ENCODE data around the gene C6orf89. TPM values are rescaled to one million over a fixed set of nuclear protein-coding genes. Genes with fewer than 3 reads are reported as not detected.

Gene C6orf89
- total RNA-seq, 1 donor from 2014 or later, result 57.9 TPM

DNA sequence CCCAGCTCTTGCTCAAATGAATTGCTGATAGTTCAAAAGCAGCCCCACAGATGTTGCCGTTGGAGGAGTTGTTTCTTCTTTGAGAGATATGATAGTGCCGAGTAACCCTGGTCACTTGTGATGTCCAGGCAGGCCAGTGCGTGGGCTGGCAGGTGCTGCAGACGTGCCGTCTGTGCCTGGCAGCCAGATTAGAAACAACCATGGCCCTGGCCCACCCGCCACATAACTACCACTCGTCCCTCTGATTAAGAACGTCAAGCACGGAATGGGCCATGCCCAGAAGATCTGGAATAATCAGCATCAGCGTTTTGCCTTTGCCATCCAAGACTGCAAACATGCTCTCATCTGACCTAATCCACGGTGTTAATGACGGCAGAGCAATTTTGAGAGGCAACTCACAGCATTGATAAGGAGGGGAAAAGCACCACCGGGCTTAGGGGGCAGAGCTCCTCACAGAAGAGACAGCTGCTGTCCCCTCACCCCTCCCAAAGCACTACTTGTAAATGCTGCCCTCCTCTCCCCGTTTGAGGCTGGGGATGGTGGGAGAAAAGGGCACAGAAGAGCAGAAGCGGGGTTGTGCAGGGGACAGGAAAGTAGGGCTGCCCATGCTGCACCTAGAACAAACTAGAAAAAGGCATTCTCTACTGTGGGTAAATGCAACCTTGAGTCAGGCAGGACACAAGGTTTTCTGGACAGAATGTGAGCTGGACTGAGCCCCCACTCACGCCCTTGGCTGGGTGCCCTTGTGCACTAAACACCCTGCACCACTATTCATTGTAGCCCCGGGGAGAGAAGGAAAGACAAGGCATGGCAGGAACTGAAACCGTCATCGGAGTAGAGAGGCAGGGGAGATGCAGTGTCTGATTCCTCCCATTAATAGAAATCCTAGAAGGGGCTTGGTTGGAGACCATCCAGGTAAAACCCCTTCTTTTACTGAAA is 41.3 kb upstream of the C6orf89 start:
- H3K4me1 ChIP-seq, result peaks cover 32% of the 10 kb centered on the region
- intact Hi-C loops (cut with DNase I), result loop anchor here (5.0 kb wide), 1 partner anchor 77 kb away; no protein-coding TSS in a partner anchor
- DNase-seq (peak; percentile 25), ATAC-seq (no peak)
- no peaks in the 10 kb centered on the region for H3K36me3 ChIP-seq
- no peaks in the 10 kb centered on the region for H3K27me3 ChIP-seq
- no peaks in the 10 kb centered on the region for H3K9me3 ChIP-seq
- no peak overlapping the region for H3K27ac ChIP-seq
- H3K4me3 ChIP-seq, result no peak overlapping the region
- no peak for TF ChIP-seq CTCF (IDR thresholded peaks at IDR 0.05)

DNA sequence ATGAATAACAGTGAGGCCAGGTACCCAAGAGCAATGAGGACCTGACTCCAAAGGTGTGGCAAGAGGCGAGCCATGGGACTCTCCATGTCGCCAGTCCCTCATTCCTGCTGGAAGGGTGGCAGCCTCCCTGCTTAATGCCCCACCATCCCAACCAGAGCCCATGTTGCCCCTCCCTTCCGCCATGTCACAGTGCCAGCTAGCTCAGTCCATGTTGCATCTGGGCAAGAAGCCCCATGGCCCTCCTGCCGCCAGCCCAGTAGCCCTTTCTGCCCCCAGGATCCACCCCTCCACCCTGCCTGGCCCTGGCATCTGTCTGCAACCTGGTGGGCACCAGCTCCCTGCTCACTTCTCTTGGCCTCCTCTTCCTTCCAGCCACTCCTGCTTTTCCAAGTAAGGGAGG is 40.5 kb upstream of the C6orf89 start:
- ATAC-seq (no peak), DNase-seq (peak; percentile 40)
- H3K27me3 ChIP-seq, result no peaks in the 10 kb centered on the region
- intact Hi-C loops (cut with DNase I), result loop anchor here (5.0 kb wide), 1 partner anchor 78 kb away; no protein-coding TSS in a partner anchor
- no peaks in the 10 kb centered on the region for H3K36me3 ChIP-seq
- H3K4me1 ChIP-seq, result peaks cover 35% of the 10 kb centered on the region
- H3K4me3 ChIP-seq, result no peak overlapping the region
- no peak for TF ChIP-seq CTCF (IDR thresholded peaks at IDR 0.05)
- no peaks in the 10 kb centered on the region for H3K9me3 ChIP-seq
- H3K27ac ChIP-seq, result no peak overlapping the region

- intact Hi-C loops (cut with DNase I), result loop anchor here (5.0 kb wide), 1 partner anchor 80 kb away; no protein-coding TSS in a partner anchor
- no peak for TF ChIP-seq CTCF (IDR thresholded peaks at IDR 0.05)
- no peak for ATAC-seq
- H3K4me1 ChIP-seq, result peaks cover 23% of the 10 kb centered on the region
- H3K4me3 ChIP-seq, result no peak overlapping the region
- H3K36me3 ChIP-seq, result no peaks in the 10 kb centered on the region
- no peak for DNase-seq
- H3K9me3 ChIP-seq, result no peaks in the 10 kb centered on the region
- H3K27me3 ChIP-seq, result no peaks in the 10 kb centered on the region
- no peak overlapping the region for H3K27ac ChIP-seq
Measured at GRCh38 chr6:36847152-36847551, 38.6 kb upstream of the C6orf89 start.

DNA sequence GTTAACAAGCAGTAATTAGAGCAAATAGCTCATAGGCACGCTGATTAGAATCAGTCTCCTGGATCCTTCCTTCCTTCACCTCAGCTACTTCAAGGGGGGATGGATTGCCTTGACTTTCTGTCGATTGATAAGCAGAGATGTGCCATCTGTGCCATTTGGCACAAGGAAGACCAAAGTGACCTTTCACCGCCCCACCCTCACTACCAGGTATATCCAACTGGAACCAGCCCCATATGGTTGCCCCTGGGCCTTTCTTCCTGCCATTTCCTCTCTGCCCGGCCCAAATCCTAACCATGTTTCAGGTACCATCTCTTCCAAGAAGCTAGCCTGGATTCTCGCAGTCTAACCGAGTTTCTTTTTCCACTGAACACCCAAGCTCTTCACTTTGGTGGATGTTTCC is 37.8 kb upstream of the C6orf89 start:
- intact Hi-C loops (cut with DNase I), result loop anchor here (5.0 kb wide), 1 partner anchor 81 kb away; no protein-coding TSS in a partner anchor
- Histone ChIP-seq H3K4me3 (no peak overlapping the region), H3K9me3 (no peaks in the 10 kb centered on the region), H3K27ac (no peak overlapping the region), H3K4me1 (peaks cover 23% of the 10 kb centered on the region), H3K27me3 (no peaks in the 10 kb centered on the region), H3K36me3 (no peaks in the 10 kb centered on the region)
- ATAC-seq (no peak), DNase-seq (no peak)
- TF ChIP-seq CTCF (IDR thresholded peaks at IDR 0.05), result no peak

GRCh38 chr6:36848658-36849441 is 36.9 kb upstream of the C6orf89 start:
- Histone ChIP-seq H3K4me3 (peak overlapping the region; percentile 18), H3K27me3 (no peaks in the 10 kb centered on the region), H3K4me1 (peaks cover 23% of the 10 kb centered on the region), H3K27ac (no peak overlapping the region), H3K9me3 (no peaks in the 10 kb centered on the region), H3K36me3 (no peaks in the 10 kb centered on the region)
- ATAC-seq (peak; percentile 86), DNase-seq (peak; percentile 86)
- intact Hi-C loops (cut with DNase I), result loop anchor here (5.0 kb wide), 1 partner anchor 82 kb away; no protein-coding TSS in a partner anchor
- no peak for TF ChIP-seq CTCF (IDR thresholded peaks at IDR 0.05)

All from upper lobe of right lung (tissue), 1 donor.